ENCODE measurements around the gene DACT1. TPM values are rescaled to one million over a fixed set of nuclear protein-coding genes. Genes with fewer than 3 reads are reported as not detected.

Gene DACT1
- total RNA-seq, 2 experiments from 2014 or later = 1.4 to 2.0 TPM

- Mint-ChIP-seq H3K27ac (no peak overlapping the region), H3K36me3 (ENCODE audit: low read depth) (no peaks in the 10 kb centered on the region), H3K27me3 (peaks cover 30% of the 10 kb centered on the region), H3K9me3 (no peaks in the 10 kb centered on the region), H3K4me1 (ENCODE audit: low read depth) (peaks cover 29% of the 10 kb centered on the region), H3K4me3 (no peak overlapping the region)
- TF ChIP-seq, protein P1, sequence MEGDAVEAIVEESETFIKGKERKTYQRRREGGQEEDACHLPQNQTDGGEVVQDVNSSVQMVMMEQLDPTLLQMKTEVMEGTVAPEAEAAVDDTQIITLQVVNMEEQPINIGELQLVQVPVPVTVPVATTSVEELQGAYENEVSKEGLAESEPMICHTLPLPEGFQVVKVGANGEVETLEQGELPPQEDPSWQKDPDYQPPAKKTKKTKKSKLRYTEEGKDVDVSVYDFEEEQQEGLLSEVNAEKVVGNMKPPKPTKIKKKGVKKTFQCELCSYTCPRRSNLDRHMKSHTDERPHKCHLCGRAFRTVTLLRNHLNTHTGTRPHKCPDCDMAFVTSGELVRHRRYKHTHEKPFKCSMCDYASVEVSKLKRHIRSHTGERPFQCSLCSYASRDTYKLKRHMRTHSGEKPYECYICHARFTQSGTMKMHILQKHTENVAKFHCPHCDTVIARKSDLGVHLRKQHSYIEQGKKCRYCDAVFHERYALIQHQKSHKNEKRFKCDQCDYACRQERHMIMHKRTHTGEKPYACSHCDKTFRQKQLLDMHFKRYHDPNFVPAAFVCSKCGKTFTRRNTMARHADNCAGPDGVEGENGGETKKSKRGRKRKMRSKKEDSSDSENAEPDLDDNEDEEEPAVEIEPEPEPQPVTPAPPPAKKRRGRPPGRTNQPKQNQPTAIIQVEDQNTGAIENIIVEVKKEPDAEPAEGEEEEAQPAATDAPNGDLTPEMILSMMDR (IDR thresholded peaks at IDR 0.05) = no peak
- CTCF ChIA-PET = interaction anchor here (0.9 to 1.4 kb wide), 2 partner anchors 14 to 140 kb away, joined by 3 to 5 read pairs; no protein-coding TSS in a partner anchor
- ATAC-seq = no peak
- POLR2A ChIA-PET = no interaction called here
- DNase-seq = no peak
- intact Hi-C loops (cut with micrococcal nuclease) = no loop called here
Observed at GRCh38 chr14:58641509-58641908, 3.7 kb downstream of the DACT1 start.

DNA sequence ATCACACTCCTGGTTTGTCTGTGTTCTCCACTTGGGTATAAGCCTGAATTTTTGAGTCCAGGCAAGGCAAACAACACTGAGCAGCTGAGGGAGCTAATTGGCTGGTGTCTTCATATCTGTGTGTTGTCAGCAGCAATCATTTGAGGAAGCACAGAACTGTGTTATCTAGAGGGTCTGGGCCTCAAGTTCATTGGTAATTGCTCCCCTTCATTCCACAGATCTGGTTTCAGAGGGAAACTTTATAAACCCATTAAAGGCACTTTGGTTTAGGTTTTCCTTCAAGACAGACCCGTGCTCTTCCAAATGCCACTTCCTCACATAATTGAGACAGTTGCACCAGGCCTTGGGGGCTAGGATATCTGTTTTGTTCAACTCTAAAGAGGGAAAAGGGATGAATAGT, 5.6 kb downstream of the DACT1 start:
- Mint-ChIP-seq H3K4me3 (no peak overlapping the region), H3K4me1 (ENCODE audit: low read depth) (peaks cover 24% of the 10 kb centered on the region), H3K9me3 (no peaks in the 10 kb centered on the region), H3K27me3 (peaks cover 24% of the 10 kb centered on the region), H3K27ac (no peak overlapping the region), H3K36me3 (ENCODE audit: low read depth) (no peaks in the 10 kb centered on the region)
- no peak for DNase-seq
- POLR2A ChIA-PET = no interaction called here
- CTCF ChIA-PET = interaction anchor here (1.4 kb wide), 1 partner anchor 15 kb away, joined by 4 read pairs; no protein-coding TSS in a partner anchor
- intact Hi-C loops (cut with micrococcal nuclease) = no loop called here
- ATAC-seq = no peak
- TF ChIP-seq, protein P1 (IDR thresholded peaks at IDR 0.05) = no peak

DNA sequence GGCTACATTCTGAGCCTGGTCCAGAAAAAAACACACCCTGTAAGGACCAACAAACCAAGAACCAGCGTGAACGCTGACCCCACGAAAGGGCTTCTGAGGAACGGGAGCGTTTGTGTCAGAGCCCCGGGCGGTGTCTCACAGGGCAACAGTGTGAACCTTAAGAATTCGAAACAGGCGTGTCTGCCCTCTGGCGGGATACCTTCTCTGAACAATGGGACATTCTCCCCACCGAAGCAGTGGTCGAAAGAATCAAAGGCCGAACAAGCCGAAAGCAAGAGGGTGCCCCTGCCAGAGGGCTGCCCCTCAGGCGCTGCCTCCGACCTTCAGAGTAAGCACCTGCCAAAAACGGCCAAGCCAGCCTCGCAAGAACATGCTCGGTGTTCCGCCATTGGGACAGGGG, 7.9 kb downstream of the DACT1 start:
- CTCF ChIA-PET = no interaction called here
- POLR2A ChIA-PET = no interaction called here
- Mint-ChIP-seq H3K4me1 (ENCODE audit: low read depth) (peaks cover 8% of the 10 kb centered on the region), H3K27me3 (peaks cover 4% of the 10 kb centered on the region), H3K36me3 (ENCODE audit: low read depth) (no peaks in the 10 kb centered on the region), H3K27ac (no peak overlapping the region), H3K9me3 (no peaks in the 10 kb centered on the region), H3K4me3 (no peak overlapping the region)
- ATAC-seq (no peak), DNase-seq (no peak)
- TF ChIP-seq, protein P1 (IDR thresholded peaks at IDR 0.05) = no peak
- intact Hi-C loops (cut with micrococcal nuclease) = no loop called here

- POLR2A ChIA-PET = no interaction called here
- no peak overlapping the region for H3K4me3 Mint-ChIP-seq
Observed at GRCh38 chr14:58646479-58646878, 8.7 kb downstream of the DACT1 start.

DNA sequence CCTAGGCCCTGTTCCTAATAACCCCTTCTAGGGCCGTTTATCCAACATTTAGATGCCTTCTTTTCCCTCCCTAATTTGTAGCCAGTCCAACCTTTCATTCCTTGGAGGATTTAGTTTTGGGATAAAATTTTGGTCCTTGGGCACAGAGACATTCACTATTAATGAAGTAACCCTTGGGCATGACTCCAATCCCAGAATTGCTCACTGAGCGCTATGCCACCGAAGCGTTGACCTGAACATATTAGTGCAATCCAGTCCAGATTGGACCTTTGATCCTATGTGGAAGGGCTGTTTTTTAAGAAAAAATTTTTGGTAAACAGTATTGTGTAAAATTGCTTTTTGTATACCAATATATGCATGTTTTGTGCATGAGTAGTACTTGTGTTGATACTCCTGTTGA, 10.0 kb downstream of the DACT1 start:
- Mint-ChIP-seq H3K4me3 (no peak overlapping the region), H3K9me3 (no peaks in the 10 kb centered on the region), H3K27me3 (peaks cover 2% of the 10 kb centered on the region), H3K4me1 (ENCODE audit: low read depth) (no peaks in the 10 kb centered on the region), H3K27ac (no peak overlapping the region), H3K36me3 (ENCODE audit: low read depth) (no peaks in the 10 kb centered on the region)
- DNase-seq = no peak
- ChIA-PET CTCF (no interaction called here), POLR2A (no interaction called here)
- TF ChIP-seq, protein P1 (IDR thresholded peaks at IDR 0.05) = no peak
- intact Hi-C loops (cut with micrococcal nuclease) = no loop called here
- ATAC-seq = no peak

More at GRCh38 chr14:58646479-58646878, 8.7 kb downstream of the DACT1 start:
- no peak for ATAC-seq
- Mint-ChIP-seq H3K27me3 (peaks cover 2% of the 10 kb centered on the region), H3K4me1 (ENCODE audit: low read depth) (no peaks in the 10 kb centered on the region), H3K9me3 (no peaks in the 10 kb centered on the region), H3K36me3 (ENCODE audit: low read depth) (no peaks in the 10 kb centered on the region), H3K27ac (no peak overlapping the region)
- intact Hi-C loops (cut with micrococcal nuclease) = no loop called here
- TF ChIP-seq, protein P1 (IDR thresholded peaks at IDR 0.05) = no peak
- DNase-seq = no peak
- CTCF ChIA-PET = no interaction called here
